H1 (cell line): Measurements from ENCODE around the gene CWC27. TPM values are rescaled to one million over a fixed set of nuclear protein-coding genes. Genes with fewer than 3 reads are reported as not detected.

Source experiments
- CBX5 ChIP-seq: fragments of 300-800, 300-1000 bp; sonication (generic); IDR thresholded peaks from 2 replicates; pipeline ENCODE4 v1.7.1; 2016; ENCODE audit warnings: antibody characterized with exemption, low read length, low read depth
- CBX8 ChIP-seq: fragments of 300-800, 300-1000 bp; sonication (generic); IDR thresholded peaks from 2 replicates; pipeline ENCODE4 v1.7.1; 2016; ENCODE audit warnings: low read depth, low read length, borderline replicate concordance
- CHD7 ChIP-seq: fragments of 300-600 bp; sonication (generic); IDR thresholded peaks from 2 replicates; pipeline ENCODE4 v1.7.1; 2012; ENCODE audit warnings: low read length, moderate library complexity, mild to moderate bottlenecking, inconsistent platforms; ENCODE audit not compliant: insufficient replicate concordance
- EP300 ChIP-seq, 2 experiments: IDR thresholded peaks; 1 replicate in 1 of 2; 2 replicates in 1 of 2; pipeline ENCODE4 v1.6.1; 2011 to 2012; ENCODE audit warnings: low read depth in 2 of 2, low read length in 2 of 2, mild to moderate bottlenecking in 2 of 2, borderline replicate concordance in 1 of 2, inconsistent platforms in 1 of 2, moderate library complexity in 1 of 2
- GABPA ChIP-seq: IDR thresholded peaks from 2 replicates; pipeline ENCODE4 v1.6.1; 2011; ENCODE audit warnings: mild to moderate bottlenecking, low read length, moderate library complexity, borderline replicate concordance; ENCODE audit not compliant: insufficient read depth
- HDAC6 ChIP-seq: IDR thresholded peaks from one replicate; pipeline ENCODE4 v1.7.1; 2012; ENCODE audit warnings: low read depth, mild to moderate bottlenecking, inconsistent platforms, low read length, moderate library complexity
- KDM1A ChIP-seq: fragments of 200-600, 300-600 bp; sonication (generic); IDR thresholded peaks from 2 replicates; pipeline ENCODE4 v1.7.1; 2016; ENCODE audit warnings: mild to moderate bottlenecking, low read length, borderline replicate concordance
- PHF8 ChIP-seq: fragments of 200-600 bp; sonication (generic); conservative IDR thresholded peaks from 2 replicates; pipeline ENCODE4 v1.7.1; 2012; ENCODE audit warnings: low read depth, mild to moderate bottlenecking, inconsistent platforms, low read length, moderate library complexity
- POLR2AphosphoS5 ChIP-seq: IDR thresholded peaks from 2 replicates; pipeline ENCODE4 v1.6.1; 2011; ENCODE audit warnings: low read depth, low read length
- SIX5 ChIP-seq: IDR thresholded peaks from 2 replicates; pipeline ENCODE4 v1.6.1; 2011; ENCODE audit warnings: mild to moderate bottlenecking, low read depth, low read length
- SP2 ChIP-seq: IDR thresholded peaks from 2 replicates; pipeline ENCODE4 v1.6.1; 2012; ENCODE audit warnings: mild to moderate bottlenecking, low read length, inconsistent platforms
- YY1 ChIP-seq: IDR thresholded peaks from 2 replicates; pipeline ENCODE4 v1.6.1; 2011; ENCODE audit warnings: low read depth, mild to moderate bottlenecking, low read length
- polyA plus RNA-seq, 7 experiments: library from polyadenylated mRNA; depleted of rRNA in 3 of 7; stranded (reverse) in 5 of 7; unstranded in 2 of 7; fragments of >200 nt in 5 of 7; fragments of 200-250 nt in 2 of 7; gene quantifications; 1 replicate in 5 of 7; 2 replicates in 1 of 7; 4 replicates in 1 of 7; pipeline versions ENCODE4 v1.2.1 to v1.2.3, GENCODE V29; 2011 to 2013; ENCODE audit warnings: missing spikeins in 2 of 7, mixed read lengths in 2 of 7
- total RNA-seq: library from RNA; stranded (reverse); fragmentation: NEBNext Ultra II Directional; extraction: Animal tissue kit (Norgen Biotek cat#: 25700); gene quantifications from 2 replicates; pipeline ENCODE4 v1.2.1, GENCODE V29; 2021

Gene CWC27
- total and polyA plus RNA-seq, 2 of the 8 experiments (the other 6 are each of a cell fraction or from before 2014, with no cell fraction given), result 24.9 to 43.4 TPM

GRCh38 chr5:64814073-64814472 lies 45.3 kb downstream of the CWC27 start (continued):
- no peak for TF ChIP-seq CHD7
- TF ChIP-seq SIX5, result no peak
- TF ChIP-seq PHF8, result no peak
- no peak for TF ChIP-seq EP300 (IDR thresholded peaks at IDR 0.05; ENCODE audit: borderline replicate concordance in 1 of 2, low read depth in 2 of 2, low read length in 2 of 2)
- no peak for TF ChIP-seq SP2
- TF ChIP-seq POLR2AphosphoS5, result no peak
- TF ChIP-seq YY1, result no peak
- no peak for TF ChIP-seq CBX5
- TF ChIP-seq HDAC6, result no peak
- no peak for TF ChIP-seq GABPA
- no peak for TF ChIP-seq KDM1A
- TF ChIP-seq CBX8, result no peak
